Measurements from ENCODE around the gene TNFRSF18. TPM values are rescaled to one million over a fixed set of nuclear protein-coding genes. Genes with fewer than 3 reads are reported as not detected.

The TNFRSF18 gene
- total RNA-seq, 4 donors from 2014 or later = 0.29 to 0.66 TPM; not detected in 2

DNA sequence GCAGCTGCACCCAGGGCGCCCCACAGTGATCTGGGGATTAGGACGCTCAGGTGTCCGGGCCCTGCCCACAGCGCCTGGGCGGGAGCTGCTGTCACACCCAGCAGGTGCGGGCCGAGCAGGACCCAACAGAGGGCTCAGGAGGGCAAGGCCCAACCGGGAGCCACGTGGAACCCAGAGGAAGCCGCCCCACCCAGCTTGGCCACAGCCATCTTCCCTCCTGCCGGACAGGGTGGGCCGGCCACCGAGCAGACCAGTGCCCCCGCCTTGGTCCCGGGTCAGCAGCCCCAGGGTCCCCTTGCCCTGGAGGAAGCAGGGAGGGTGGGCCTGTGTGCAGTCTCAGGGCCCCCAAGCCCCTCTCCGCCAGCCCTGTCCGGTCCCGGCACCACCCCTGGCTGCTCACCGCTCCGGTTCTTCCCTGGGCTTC, 39.0 kb downstream of the TNFRSF18 start:
- peaks cover 0 to 6% (median 0%) of the 10 kb centered on the region in 4 donors for H3K4me1 ChIP-seq
- TF ChIP-seq POLR2AphosphoS5 (IDR thresholded peaks at IDR 0.05) = no peak
- no peak for TF ChIP-seq EP300 (IDR thresholded peaks at IDR 0.05)
- TF ChIP-seq POLR2A (IDR thresholded peaks at IDR 0.05; ENCODE audit: low read depth) = no peak
- TF ChIP-seq, protein P1, sequence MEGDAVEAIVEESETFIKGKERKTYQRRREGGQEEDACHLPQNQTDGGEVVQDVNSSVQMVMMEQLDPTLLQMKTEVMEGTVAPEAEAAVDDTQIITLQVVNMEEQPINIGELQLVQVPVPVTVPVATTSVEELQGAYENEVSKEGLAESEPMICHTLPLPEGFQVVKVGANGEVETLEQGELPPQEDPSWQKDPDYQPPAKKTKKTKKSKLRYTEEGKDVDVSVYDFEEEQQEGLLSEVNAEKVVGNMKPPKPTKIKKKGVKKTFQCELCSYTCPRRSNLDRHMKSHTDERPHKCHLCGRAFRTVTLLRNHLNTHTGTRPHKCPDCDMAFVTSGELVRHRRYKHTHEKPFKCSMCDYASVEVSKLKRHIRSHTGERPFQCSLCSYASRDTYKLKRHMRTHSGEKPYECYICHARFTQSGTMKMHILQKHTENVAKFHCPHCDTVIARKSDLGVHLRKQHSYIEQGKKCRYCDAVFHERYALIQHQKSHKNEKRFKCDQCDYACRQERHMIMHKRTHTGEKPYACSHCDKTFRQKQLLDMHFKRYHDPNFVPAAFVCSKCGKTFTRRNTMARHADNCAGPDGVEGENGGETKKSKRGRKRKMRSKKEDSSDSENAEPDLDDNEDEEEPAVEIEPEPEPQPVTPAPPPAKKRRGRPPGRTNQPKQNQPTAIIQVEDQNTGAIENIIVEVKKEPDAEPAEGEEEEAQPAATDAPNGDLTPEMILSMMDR (IDR thresholded peaks at IDR 0.05) = no peak
- H3K9me3 ChIP-seq = no peaks in the 10 kb centered on the region
- no peaks in the 10 kb centered on the region for H3K36me3 ChIP-seq
- peaks cover 0 to 100% (median 26%) of the 10 kb centered on the region in 4 donors for H3K27me3 ChIP-seq
- no peak for DNase-seq (ENCODE audit: extremely low spot score)
- no peak overlapping the region for H3K4me3 ChIP-seq
- intact Hi-C loops (cut with DNase I) = no loop called here
- no peak overlapping the region for H3K27ac ChIP-seq (replicated peaks in 1 of 4)
- WGBS = 71% methylated on average over 10 of the region's 20 CpGs

DNA sequence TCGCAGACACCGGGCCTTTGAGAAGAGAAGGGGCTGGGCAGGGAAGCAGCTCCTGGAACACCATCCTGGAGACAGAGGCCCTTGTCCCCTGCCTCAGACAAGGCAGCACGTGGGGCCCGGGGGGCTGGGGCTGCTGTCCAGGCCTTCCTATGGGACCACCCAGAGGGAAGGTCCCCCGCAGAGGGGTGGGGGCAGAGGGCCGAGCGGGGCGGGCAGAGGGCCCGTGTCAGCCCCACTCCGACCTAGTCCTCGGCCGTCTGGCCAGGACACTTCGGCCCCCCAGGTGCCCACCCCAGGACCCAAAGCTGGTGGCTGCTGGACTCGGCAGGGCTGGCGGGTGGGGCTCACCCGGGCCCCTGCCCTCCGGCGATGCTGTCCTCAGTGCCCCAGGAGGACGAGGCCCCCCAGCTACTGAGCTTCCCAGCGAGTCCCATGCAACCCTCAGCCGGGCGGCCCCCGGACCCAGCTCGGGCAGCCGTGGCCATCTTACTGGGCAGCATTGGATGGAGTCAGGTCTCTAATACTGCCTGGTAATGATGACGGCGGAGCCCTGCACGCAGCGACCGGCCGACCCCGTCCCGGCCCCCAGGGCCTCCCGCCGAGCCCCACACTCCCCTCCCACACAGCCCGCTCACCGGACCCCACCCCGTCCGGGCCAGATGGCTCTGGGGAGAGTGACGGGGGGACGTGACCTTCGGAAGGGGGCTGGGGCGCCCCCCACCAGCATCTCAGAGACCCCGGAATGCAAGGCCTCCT, 39.6 kb downstream of the TNFRSF18 start:
- 55% methylated on average over 9 of the region's 44 CpGs for WGBS
- Histone ChIP-seq H3K9me3 (no peaks in the 10 kb centered on the region), H3K36me3 (no peaks in the 10 kb centered on the region), H3K27me3 (peaks cover 0 to 100% (median 24%) of the 10 kb centered on the region in 4 donors), H3K27ac (replicated peaks in 1 of 4) (no peak overlapping the region), H3K4me3 (no peak overlapping the region), H3K4me1 (peaks cover 0 to 6% (median 0%) of the 10 kb centered on the region in 4 donors)
- TF ChIP-seq EP300 (IDR thresholded peaks at IDR 0.05) = no peak
- TF ChIP-seq POLR2AphosphoS5 (IDR thresholded peaks at IDR 0.05) = no peak
- TF ChIP-seq POLR2A (IDR thresholded peaks at IDR 0.05; ENCODE audit: low read depth) = no peak
- TF ChIP-seq, protein P1 (IDR thresholded peaks at IDR 0.05) = no peak
- intact Hi-C loops (cut with DNase I) = no loop called here
- DNase-seq (ENCODE audit: extremely low spot score) = no peak

DNA sequence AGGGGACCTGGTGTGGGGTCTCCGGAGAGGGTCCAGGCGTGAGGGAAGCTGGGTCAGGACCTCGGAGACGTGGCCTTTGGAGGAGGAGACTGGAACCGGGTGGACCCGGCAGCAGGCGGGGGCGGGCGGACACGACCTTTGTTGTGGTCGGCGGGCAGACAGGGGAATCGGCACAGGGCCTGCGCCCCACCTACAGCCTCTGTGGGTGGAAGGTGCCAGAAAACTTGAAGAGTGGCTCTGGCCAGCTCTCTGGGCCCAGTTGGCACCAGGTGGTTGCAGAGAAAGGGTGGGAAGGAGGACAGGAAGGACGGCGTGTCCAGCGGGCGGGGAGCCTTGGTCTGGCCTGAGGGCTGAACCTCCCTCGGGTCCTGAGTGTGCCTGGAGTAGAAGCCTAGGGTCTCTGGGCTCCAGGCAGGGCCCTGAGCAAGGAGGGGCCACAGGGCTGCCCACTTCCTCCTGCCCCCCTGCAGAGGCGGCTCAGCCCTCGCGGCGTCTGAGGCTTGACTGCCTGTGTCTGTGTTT, 40.4 kb downstream of the TNFRSF18 start:
- intact Hi-C loops (cut with DNase I) = no loop called here
- Histone ChIP-seq H3K9me3 (no peaks in the 10 kb centered on the region), H3K4me3 (no peak overlapping the region), H3K27ac (replicated peaks in 1 of 4) (peak overlapping the region in 1 of 4 donors; percentile 40), H3K36me3 (no peaks in the 10 kb centered on the region), H3K27me3 (peaks cover 0 to 97% (median 24%) of the 10 kb centered on the region in 4 donors), H3K4me1 (peaks cover 0 to 6% (median 0%) of the 10 kb centered on the region in 4 donors)
- 78% methylated on average over 19 of the region's 23 CpGs for WGBS
- DNase-seq (ENCODE audit: extremely low spot score) = no peak
- TF ChIP-seq, protein P1 (IDR thresholded peaks at IDR 0.05) = no peak
- TF ChIP-seq EP300 (IDR thresholded peaks at IDR 0.05) = no peak
- no peak for TF ChIP-seq POLR2A (IDR thresholded peaks at IDR 0.05; ENCODE audit: low read depth)
- TF ChIP-seq POLR2AphosphoS5 (IDR thresholded peaks at IDR 0.05) = no peak

DNA sequence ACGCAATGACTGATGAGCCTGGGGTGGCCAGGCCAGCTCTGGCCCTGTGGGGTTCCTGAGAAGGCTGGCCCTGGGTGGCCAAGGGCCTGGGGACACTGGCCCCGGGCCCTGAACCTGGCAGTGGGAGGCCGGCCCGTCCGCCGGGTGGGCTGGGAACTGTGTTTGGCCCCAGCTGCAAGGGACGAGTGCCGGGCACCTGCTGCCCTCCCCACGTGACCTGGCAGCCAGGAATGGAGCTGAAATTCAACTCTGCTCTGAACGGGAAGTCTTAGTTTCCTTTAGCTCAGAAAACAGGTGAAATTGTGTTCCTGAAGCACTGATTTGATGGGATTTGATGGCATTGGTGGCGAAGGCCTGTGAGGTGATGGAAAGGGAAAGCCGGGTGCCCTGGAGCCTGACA, 40.9 kb downstream of the TNFRSF18 start:
- DNase-seq (ENCODE audit: extremely low spot score) = no peak
- Histone ChIP-seq H3K27ac (replicated peaks in 1 of 4) (peak overlapping the region in 1 of 4 donors; percentile 40), H3K4me3 (no peak overlapping the region), H3K36me3 (no peaks in the 10 kb centered on the region), H3K9me3 (no peaks in the 10 kb centered on the region), H3K4me1 (peaks cover 0 to 6% (median 0%) of the 10 kb centered on the region in 4 donors), H3K27me3 (peaks cover 0 to 92% (median 24%) of the 10 kb centered on the region in 4 donors)
- intact Hi-C loops (cut with DNase I) = no loop called here
- TF ChIP-seq POLR2A (IDR thresholded peaks at IDR 0.05; ENCODE audit: low read depth) (no peak), POLR2AphosphoS5 (IDR thresholded peaks at IDR 0.05) (no peak), EP300 (IDR thresholded peaks at IDR 0.05) (no peak)
- TF ChIP-seq, protein P1 (IDR thresholded peaks at IDR 0.05) = no peak
- WGBS = 85% methylated on average over 8 of the region's 12 CpGs

All from esophagus muscularis mucosa (tissue), 4 donors.